Body of pancreas (tissue), 4 donors: Measurements from ENCODE around the gene TSPO2. TPM values are rescaled to one million over a fixed set of nuclear protein-coding genes. Genes with fewer than 3 reads are reported as not detected.

Source experiments
- ATAC-seq: fragments of 150-250 bp; one replicate; pipeline ENCODE4 v1.9.1; 2016
- DNase-seq, 4 donors: peaks; one replicate each; pipeline ENCODE4 v3.0.0-alpha.2; 2019
- H3K27ac ChIP-seq, 4 donors: fragments of 200-600 bp; sonication (generic); 1 replicate in 3 of 4; 2 replicates in 1 of 4; pipeline versions ENCODE4 v1.5.1 to v1.6.1; 2016 to 2019; ENCODE audit warnings: mild to moderate bottlenecking in 1 of 4, mixed read lengths in 1 of 4, moderate library complexity in 1 of 4
- H3K27me3 ChIP-seq, 2 donors: fragments of 200-600 bp; sonication (generic); one replicate each; pipeline ENCODE4 v1.6.0; 2016; ENCODE audit warnings: mild to moderate bottlenecking in 1 of 2
- H3K36me3 ChIP-seq, 2 donors: fragments of 200-600 bp; sonication (generic); replicated peaks in 1 of 2; 2 replicates each; pipeline ENCODE4 v1.5.1; 2016; ENCODE audit warnings: low read depth in 2 of 2; ENCODE audit not compliant: insufficient read depth in 1 of 2
- H3K4me1 ChIP-seq: fragments of 200-600 bp; sonication (generic); one replicate; pipeline ENCODE4 v1.6.0; 2016
- H3K4me3 ChIP-seq, 2 donors: fragments of 200-600 bp; sonication (generic); 1 replicate in 1 of 2; 2 replicates in 1 of 2; pipeline ENCODE4 v1.5.1; 2016 to 2019
- H3K9me3 ChIP-seq, 3 donors: fragments of 200-600 bp; sonication (generic); 1 replicate in 2 of 3; 2 replicates in 1 of 3; pipeline ENCODE4 v1.5.1; 2016
- CTCF ChIP-seq, 7 experiments: fragments of 450-650 bp in 4 of 7; fragments of 200-600 bp in 3 of 7; sonication (generic) in 3 of 7; IDR thresholded peaks; one replicate each; pipeline ENCODE4 v1.5.1; 2016 to 2019; ENCODE audit warnings: antibody characterized with exemption in 7 of 7
- POLR2A ChIP-seq, 3 donors: fragments of 450-650 bp; IDR thresholded peaks; one replicate each; pipeline ENCODE4 v1.6.1; 2016; ENCODE audit warnings: antibody characterized with exemption in 3 of 3, mild to moderate bottlenecking in 2 of 3
- WGBS, 2 donors: methylation state at CpG; one replicate each; pipeline ENCODE4 v1.1.5; 2017; 5-methylcytosine and 5-hydroxymethylcytosine counted together
- intact Hi-C: fragments of 100-400 bp; cut with DNase I; formaldehyde crosslinking; loops from one replicate; pipeline ENCODE4 v1.15.1; 2023
- total RNA-seq, 2 donors: library from RNA; depleted of rRNA; stranded (reverse); fragments of >200 nt; gene quantifications; one replicate each; pipeline ENCODE4 v1.1.0, GENCODE V29; 2016

The TSPO2 gene
- total RNA-seq, 2 donors from 2014 or later: not detected

DNA sequence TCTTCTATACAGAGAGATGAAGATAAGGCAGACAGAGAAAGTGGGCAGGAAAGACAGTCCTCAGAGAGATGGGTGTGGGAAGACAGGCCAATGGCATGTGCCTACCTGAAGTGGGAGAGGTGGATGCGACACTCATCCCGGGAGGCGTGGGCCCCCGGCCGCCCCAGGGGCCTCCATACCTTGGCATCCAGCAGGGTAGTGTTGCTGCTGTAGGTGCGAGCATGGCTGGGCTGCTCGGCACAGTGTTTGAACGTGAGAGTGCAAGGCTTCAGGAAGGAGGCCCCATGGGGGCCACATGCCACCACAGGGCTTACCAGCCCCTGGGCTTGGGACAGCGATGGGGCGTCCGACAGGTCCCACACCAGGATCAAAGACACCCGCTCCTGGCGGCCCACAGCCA lies 8.5 kb upstream of the TSPO2 start:
- Histone ChIP-seq H3K4me1 (peaks cover 43% of the 10 kb centered on the region), H3K27ac (no peak overlapping the region), H3K27me3 (no peaks in the 10 kb centered on the region), H3K9me3 (no peaks in the 10 kb centered on the region), H3K36me3 (peaks cover 0 to 8% of the 10 kb centered on the region in 2 donors), H3K4me3 (no peak overlapping the region)
- DNase-seq: no peak
- intact Hi-C loops: loop anchor here (5.0 kb wide), 1 partner anchor 34 kb away; no protein-coding TSS in a partner anchor
- 89 to 92% methylated on average over 10 to 13 of the region's 13 CpGs for WGBS, 2 donors
- TF ChIP-seq POLR2A (IDR thresholded peaks at IDR 0.05): no peak
- TF ChIP-seq CTCF (IDR thresholded peaks at IDR 0.05): no peak
- no peak for ATAC-seq

- peak overlapping the region in 2 of 4 donors; percentile 85 to 90 for H3K27ac ChIP-seq
- no peaks in the 10 kb centered on the region for H3K9me3 ChIP-seq
- TF ChIP-seq CTCF (IDR thresholded peaks at IDR 0.05) (no peak), POLR2A (IDR thresholded peaks at IDR 0.05) (no peak)
- H3K27me3 ChIP-seq: no peaks in the 10 kb centered on the region
- no peak overlapping the region for H3K4me3 ChIP-seq
- ATAC-seq: no peak
- peaks cover 0 to 6% of the 10 kb centered on the region in 2 donors for H3K36me3 ChIP-seq
- intact Hi-C loops: no loop called here
- WGBS, 2 donors: 34% methylated on average over 3 of the region's 3 CpGs
- peaks cover 60% of the 10 kb centered on the region for H3K4me1 ChIP-seq
- DNase-seq: peak in 3 of 4 donors; percentile 67 to 70 (median 69)
Measured at GRCh38 chr6:41036186-41036585, 6.1 kb upstream of the TSPO2 start.

DNA sequence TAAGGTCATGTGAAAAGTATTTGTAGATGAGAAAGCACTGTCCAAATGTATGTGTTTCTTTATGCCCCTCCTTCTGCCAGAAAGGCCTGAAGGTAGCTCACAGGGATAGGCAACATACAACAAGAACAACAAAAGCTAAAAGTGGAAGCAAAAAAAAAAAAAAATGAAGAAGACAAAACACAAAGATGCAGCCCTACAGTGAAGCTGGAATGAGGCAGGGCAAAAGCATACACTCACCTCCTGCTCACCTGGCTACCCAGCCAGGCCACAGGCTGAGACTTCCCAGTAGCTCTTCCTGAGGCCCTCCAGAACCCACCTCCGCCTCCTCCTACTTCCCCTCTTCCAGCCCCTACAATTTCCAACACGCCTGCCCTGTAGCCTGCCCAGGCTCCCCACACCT lies 5.7 kb upstream of the TSPO2 start:
- TF ChIP-seq CTCF (IDR thresholded peaks at IDR 0.05) (no peak), POLR2A (IDR thresholded peaks at IDR 0.05) (peak in 1 of 3 donors; percentile 14)
- Histone ChIP-seq H3K27ac (peak overlapping the region in 2 of 4 donors; percentile 85 to 90), H3K27me3 (no peaks in the 10 kb centered on the region), H3K9me3 (no peaks in the 10 kb centered on the region), H3K4me3 (no peak overlapping the region), H3K4me1 (peaks cover 64% of the 10 kb centered on the region), H3K36me3 (peaks cover 0 to 6% of the 10 kb centered on the region in 2 donors)
- ATAC-seq (no peak), DNase-seq (no peak)
- 94 to 97% methylated on average over 2 of the region's 2 CpGs for WGBS, 2 donors
- intact Hi-C loops: no loop called here

- Histone ChIP-seq H3K4me1 (peaks cover 71% of the 10 kb centered on the region), H3K9me3 (no peaks in the 10 kb centered on the region), H3K36me3 (peaks cover 0 to 6% of the 10 kb centered on the region in 2 donors), H3K4me3 (no peak overlapping the region), H3K27ac (peak overlapping the region in 2 of 4 donors; percentile 85 to 90), H3K27me3 (no peaks in the 10 kb centered on the region)
- intact Hi-C loops: no loop called here
- DNase-seq (no peak), ATAC-seq (no peak)
- WGBS, 2 donors: 82 to 87% methylated on average over 13 of the region's 13 CpGs
- no peak for TF ChIP-seq CTCF (IDR thresholded peaks at IDR 0.05)
Measured at GRCh38 chr6:41037107-41037900, 5.0 kb upstream of the TSPO2 start.

DNA sequence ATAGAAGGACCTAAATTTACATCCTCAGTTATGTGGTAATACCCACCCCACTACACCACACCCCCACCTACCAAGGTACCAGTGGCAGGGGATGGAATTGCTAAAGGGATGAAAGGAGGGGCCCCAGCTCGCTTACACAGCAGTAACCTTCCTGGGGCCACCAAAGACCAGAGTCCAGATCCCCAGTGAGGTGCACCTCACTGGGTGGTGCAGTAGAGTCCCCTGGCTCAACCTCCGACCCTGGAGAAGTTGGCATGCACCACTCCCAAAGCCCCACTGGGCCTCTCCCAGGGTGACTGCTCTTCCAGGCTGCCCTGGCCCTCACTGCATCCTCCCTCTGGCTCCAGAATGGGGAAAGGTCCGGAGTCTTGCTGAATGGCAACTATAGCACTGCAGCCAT lies 4.1 kb upstream of the TSPO2 start:
- TF ChIP-seq CTCF (IDR thresholded peaks at IDR 0.05): no peak
- TF ChIP-seq POLR2A (IDR thresholded peaks at IDR 0.05): no peak
- intact Hi-C loops: no loop called here
- H3K27ac ChIP-seq: peak overlapping the region; percentile 81 to 90 (median 86)

More for the DNA sequence above, 4.1 kb upstream of the TSPO2 start:
- 78 to 89% methylated on average over 3 of the region's 3 CpGs for WGBS, 2 donors
- Histone ChIP-seq H3K4me1 (peaks cover 76% of the 10 kb centered on the region), H3K27me3 (no peaks in the 10 kb centered on the region), H3K9me3 (no peaks in the 10 kb centered on the region), H3K4me3 (no peak overlapping the region), H3K36me3 (peaks cover 0 to 3% of the 10 kb centered on the region in 2 donors)
- ATAC-seq (no peak), DNase-seq (no peak)
